GM18867 (cell line): ENCODE results near the gene SERPINB2.
A peak's percentile ranks its signal among the peaks of the same experiment; 100 is the strongest.

Source experiments
- ATAC-seq: cut with Tn5 transposase; IDR thresholded peaks from one replicate; pipeline ENCODE4 v1.9.1; 2021; ENCODE audit warnings: mild to moderate bottlenecking, moderate library complexity; ENCODE audit not compliant: unreplicated experiment

SERPINB2 gene, protein sequence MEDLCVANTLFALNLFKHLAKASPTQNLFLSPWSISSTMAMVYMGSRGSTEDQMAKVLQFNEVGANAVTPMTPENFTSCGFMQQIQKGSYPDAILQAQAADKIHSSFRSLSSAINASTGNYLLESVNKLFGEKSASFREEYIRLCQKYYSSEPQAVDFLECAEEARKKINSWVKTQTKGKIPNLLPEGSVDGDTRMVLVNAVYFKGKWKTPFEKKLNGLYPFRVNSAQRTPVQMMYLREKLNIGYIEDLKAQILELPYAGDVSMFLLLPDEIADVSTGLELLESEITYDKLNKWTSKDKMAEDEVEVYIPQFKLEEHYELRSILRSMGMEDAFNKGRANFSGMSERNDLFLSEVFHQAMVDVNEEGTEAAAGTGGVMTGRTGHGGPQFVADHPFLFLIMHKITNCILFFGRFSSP

DNA sequence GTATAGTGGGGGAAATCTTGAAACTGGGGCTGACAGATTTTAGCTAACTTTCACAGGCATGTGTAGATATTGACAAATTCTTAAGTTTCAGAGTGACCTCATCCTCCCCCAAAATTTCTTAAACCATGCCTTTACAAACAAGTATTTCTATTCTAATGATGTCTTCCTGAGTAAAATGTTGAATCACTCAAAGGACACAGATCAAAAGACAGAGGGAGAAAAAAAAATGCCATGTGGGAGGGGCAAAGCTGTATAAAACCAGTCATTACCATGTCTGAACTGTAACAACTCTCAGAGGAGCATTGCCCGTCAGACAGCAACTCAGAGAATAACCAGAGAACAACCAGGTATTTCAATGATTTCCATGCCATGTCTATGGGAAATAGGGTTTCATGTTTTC, at the start of gene SERPINB2:
TSS of gene SERPINB2 (plus strand) at position 282 of the 400 bp plus-strand sequence. CDS start 3,740 bp downstream, outside the sequence.
- ATAC-seq: no peak

DNA sequence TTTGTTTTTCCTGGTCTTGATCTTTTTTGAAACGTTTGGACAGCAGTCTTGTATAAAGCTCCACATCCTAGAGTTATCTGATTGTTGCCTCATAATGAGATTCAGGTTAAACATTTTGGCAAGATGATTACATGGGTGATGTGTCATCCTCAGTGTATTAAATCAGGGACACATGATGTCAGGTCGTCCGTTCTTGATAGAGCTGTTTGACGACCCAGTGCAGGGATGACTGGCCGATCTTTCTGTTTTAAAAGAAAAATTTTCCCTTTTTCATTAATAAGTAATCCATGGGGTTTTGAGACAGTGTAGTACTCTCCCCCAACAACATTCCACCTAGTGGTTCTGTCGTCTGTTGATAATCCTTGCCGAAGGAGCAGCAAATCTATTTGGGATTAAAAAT, 44.5 kb upstream of the SERPINB2 start:
- ATAC-seq: no peak

DNA sequence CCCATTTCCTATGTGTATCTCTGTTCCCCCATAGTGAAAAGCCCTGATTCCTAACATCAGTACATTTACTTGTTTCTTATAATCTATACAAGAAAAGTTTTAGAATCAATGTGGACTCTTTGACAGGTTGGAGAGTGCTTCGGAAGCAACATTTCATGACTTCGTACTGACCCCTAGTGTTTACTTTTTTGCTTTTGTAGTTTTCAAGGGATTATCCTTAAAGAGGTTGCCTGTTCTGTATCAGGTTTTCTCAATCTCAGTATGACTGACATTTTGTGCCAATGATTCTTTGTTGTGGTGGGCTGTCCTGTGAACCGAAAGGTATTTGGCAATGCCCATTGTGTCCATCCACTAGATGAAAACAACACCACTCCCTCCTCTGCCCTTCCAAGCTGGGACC, 43.3 kb upstream of the SERPINB2 start:
- peak; percentile 54 for ATAC-seq

DNA sequence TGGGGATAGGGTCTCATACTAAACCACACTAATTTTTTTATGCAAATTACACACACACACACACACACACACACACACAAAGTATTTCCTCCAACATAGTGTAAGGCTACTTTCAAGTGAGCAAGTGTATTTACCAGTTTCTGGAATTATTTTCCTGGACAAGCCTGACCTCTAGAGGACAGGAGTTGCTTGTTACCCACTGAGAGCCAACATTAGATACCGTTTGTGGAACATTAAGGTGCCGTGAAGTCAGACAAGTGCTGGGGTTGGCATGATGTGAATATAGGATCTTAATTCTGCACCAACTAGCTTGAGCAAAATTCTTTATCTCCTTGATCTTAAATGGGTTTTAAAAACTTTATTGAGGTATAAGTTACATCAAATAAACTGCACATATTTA, 39.3 kb upstream of the SERPINB2 start:
- ATAC-seq: peak; percentile 64

DNA sequence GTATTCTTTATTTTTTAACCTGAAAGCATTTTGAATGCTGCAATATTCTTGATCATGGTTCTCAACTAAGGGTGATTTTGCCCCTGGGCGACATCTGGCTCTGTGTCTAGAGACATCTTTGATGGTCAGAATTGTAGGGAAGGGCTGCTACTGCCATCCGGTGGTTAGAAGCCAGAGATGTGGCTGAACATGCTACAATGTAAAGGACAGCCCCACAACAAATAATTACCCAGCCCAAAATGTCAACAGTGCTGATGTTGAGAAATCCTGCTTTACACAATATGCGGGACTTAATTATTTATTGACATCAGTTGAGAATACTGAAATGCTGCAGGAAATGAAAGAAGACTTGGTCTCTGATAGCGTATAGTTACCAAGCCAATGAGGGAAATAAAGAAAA, 37.5 kb upstream of the SERPINB2 start:
- ATAC-seq: peak; percentile 73

DNA sequence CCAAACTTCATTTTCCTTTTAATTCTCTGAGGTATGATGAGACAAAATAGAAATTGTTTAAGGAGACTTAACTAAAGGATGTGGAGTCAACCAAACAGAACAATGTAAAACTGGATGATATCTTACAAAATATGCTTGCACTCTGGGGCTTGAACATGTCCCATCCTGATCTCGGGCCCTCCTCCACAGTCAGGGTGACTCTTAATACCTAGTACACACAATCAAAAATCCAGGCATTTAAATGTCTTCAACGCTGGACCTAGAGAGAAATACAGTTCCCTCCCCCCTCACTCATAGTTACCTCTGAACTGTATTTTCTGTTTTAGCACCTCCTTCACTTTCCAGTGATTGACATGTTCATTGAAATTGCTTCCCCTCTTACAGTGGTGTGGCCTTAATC, 36.9 kb upstream of the SERPINB2 start:
- no peak for ATAC-seq

DNA sequence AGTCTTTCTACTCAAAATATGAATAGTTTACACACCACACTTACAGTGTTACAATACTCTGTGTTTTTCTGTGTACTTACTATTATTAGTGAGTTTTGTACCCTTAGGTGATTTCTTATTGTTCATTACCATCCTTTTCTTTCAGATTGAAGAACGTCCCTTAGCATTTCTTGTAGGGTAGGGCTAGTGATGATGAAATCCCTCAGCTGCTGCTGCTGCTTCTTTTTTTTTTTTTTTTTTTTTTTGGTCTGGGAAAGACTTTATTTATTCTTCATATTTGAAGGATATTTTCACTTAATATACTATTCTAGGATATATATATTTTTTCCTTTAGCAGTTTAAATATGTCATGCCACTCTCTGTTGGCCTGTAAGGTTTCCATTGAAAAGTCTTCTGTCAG, 29.0 kb upstream of the SERPINB2 start:
- ATAC-seq: no peak

DNA sequence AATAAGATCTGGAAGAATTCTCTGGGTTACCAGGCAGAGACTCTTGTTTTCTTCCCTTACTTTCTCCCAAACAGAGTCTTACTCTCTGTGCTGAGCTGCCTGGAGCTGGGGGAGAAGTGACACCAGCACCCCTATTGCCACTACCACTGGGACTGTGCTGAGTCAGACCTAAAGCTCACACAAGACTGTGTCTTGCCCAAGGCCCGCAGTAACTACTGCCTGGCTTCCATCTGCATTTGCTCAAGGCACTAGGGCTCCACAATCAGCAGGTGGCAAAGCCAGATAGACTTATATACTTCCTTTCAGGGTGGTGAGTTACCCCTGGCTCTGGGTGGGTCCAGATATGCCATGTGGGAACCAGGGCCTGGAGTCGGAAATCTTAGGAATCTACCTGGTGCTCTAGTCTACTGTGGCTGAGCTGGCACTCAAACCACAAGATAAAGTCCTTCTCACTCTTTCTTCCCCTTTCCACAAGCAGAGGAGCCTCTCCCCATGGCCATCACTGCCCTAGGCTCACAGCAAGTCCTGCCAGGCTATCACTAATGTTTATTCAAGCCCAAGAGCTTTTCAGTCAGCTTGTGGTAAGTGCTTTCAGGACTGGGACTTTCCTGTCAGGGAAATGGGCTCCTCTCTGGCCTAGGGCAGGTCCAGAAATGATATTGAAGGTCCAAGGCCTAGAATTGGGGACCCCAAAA, 27.6 kb upstream of the SERPINB2 start:
- no peak for ATAC-seq

DNA sequence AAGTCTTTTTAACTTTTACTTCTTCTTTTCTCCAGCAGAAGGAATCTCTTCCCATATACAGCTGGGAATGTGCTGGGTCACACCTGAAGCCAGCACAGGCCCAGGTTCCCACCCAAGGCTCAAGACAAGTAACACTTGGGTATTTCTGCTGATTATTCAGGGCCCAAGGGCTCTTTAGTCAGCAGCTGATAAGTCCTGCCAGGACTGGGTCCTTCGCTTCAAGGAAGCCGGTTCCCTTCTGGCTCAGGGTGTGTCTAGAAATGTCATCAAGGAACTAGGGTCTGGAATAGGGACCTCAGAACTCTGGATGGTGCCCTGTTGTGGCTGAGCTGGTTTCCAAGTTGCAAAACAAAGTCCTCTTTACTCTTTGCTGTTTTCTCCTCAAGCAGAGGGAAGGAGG, 27.0 kb upstream of the SERPINB2 start:
- ATAC-seq: no peak

DNA sequence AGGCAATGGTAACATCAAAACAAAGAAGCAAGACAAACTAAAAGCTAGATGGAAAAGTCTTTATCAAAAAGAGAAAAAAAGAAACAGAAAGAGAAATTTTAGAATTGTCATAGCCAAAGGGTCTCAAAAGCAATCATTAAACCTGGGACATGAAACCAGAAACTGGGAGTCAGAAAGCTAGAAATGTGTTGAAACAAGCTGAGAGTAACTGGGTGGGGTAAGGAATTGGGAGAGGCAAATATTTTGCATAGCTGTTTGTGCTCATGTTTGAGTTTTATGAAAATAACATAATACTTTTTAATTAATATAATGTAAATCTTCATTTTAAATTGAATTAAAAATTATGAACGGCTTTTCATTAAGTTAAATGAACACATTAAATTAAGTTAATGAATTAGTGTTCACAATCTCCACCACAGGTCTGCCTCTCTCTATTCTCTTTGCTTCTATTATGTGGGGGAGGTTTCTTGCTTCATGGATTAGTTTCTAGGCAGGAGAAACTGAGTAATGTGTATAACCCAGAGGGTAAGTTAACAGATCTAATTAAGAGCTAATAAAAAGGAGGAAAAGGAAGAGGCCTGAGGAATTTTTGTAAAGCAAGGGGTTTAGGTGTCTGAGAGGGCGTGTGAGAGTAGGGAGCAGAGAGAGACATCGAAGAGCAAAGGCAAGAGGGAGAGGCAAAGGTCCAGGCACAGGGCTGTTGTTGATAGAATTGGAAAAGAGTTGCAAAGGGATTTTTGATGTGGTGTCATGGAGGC, 20.0 kb upstream of the SERPINB2 start:
- no peak for ATAC-seq

DNA sequence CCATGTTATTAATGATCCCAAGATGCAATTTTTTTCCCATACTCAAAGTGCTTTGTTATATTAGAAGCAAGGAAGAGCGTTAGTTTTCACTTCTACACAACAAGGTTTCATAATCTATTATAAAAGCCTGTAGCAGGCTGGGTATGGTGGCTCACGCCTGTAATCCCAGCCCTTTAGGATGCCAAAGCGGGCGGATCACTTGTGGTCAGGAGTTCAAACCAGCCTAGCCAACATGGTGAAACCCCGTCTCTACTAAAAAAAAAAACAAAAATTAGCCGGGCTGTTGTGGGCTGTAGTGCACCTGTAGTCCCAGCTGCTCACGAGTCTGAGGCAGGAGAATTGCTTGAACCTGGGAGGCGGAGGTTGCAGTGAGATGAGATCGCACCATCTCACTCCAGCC, 19.0 kb upstream of the SERPINB2 start:
- no peak for ATAC-seq

DNA sequence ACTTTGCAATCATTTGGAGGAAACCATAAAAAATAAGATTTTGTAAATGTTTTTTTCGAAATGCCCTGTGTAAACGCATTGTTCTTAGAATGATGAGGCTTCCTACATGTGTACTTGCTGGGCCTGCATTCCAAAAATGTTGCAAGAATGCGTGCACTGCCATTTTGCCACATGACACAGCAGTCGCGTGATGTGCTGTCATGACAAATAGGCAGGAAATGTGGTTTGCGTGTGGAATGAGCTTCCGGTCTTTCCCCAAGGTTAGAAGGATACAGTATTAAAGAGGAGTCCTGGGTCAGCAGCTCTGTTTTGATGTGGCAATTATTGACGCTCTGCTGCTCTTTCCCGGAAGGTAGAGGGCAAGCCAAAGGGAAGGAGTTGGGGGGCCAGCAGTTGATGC, 18.1 kb upstream of the SERPINB2 start:
- ATAC-seq: no peak

DNA sequence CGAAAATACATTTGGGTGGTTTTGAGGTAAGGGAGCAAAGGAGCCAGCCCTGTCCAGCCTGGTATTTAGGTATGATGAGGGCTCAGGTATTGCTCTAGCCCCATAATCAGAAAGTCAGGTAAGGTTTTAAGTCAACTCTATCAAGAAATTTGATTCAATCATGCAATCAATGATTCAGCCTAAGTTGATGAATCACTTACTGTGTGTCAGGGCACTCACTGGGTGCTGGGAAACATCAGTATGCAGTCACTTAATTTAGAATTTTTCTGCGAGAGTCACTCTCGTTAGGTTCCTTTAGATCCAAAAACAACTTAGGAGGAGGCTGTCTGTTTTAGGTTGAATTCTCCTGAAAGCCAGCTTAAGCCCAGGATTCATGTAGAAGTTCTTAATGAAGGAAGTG, 17.7 kb upstream of the SERPINB2 start:
- ATAC-seq: no peak

DNA sequence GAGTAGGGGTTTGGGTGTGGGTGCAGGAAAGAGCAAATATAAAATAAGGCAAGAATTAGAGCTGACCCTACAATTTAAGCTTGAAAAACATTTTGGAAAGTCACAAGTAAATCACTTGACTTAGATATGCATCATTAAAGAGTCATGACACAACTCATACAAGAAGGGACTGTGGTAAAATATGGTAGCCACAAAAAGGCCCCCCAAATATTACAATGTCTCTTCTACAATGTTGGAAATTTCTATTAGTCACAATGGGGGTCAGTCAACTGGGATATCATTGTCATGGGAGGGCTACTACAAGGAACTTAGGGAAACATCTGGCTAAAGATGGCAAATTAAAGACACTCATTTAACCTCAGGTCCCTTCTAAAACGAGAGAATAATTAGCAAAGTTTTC, 15.7 kb upstream of the SERPINB2 start:
- ATAC-seq: no peak

DNA sequence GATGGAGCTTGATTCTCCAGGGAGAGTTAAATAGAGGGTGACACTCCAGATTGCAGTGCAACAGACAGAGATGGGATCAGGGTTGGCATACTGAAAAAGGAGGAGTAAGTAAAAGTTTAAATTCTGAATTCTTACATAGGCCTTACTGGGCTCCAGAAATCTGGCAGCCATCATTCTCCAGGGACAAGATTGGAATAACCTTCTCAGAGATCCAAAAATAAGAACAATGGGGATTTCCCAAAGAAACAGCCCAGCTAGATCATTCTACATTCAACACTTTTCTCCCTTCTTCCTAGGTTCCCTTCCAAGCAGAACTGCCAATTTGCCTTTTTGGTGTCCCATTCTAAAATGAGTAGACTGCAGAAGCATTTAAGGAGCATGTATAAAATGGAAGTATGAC, 14.9 kb upstream of the SERPINB2 start:
- ATAC-seq: no peak

DNA sequence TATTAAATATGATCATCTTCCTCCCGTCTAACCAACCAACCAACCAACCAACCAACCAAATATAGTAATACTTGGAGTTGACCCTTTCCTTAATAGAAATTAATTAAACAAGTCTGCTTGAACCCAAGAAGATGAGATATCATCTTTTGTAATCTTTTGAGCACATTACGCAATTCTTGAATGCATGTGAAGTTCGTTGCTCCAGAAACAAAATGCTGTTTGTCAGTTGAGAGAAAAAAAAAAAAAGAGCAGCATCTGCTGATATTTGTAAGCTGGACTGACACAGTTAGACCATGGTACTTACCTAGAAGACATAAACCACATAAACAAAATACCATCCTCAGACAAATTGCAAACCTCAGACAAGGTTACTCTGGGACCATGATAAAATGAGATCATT, 9.2 kb upstream of the SERPINB2 start:
- ATAC-seq: no peak

DNA sequence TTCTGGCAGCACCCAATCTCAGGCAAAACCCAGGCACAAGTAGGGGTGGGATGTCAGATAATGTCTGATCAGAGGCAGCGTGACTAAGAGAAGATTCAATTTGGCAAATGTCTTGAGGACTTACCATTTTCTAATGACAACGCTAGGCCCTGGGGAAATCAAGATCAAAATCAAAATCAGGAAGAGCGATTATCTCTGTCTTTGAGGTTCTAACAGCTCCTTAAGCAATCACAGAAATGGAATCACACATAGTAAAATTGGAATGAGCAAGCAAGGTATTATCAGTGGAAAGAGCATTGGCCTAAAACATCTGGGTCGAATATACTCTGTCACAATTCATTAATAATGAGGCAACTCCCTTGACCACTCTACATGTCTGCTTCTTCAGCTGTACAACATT, 8.6 kb upstream of the SERPINB2 start:
- ATAC-seq: no peak

DNA sequence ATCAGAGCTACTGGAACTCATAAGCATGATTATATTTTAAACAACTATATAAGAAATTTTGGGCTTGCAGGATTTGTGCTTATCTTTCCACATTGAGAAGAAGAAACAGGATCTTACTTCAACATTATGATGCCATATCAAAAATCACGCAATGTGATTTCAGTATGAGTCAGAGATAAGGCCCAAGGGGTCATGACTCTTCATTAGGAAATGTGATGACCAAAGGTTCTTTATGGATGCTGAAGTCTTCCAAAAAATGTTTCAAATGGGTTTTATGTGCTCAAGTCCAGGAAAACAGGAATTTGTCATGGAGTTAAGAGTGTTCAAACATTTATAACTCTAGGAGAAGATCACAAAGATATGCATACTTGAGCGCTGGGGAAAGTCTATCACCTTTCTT, 7.8 kb upstream of the SERPINB2 start:
- ATAC-seq: no peak

DNA sequence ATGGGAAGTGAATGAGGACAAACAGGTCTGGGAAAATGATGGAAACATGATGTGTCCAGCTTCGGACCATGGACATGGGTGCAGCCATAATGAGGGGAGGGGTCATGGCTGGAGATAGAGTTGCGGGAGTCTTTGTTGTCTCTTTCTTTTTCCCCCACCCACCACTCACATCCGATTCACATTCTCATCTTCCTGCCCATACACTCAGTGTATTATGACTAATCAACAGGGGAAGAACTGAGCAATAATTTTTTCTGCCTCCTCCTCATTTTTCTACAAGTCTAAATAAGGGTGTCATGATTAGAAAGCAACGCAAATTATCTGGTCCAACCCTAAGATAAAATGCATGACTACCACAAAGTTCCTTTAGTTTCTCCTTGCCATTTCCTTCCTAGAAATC, 5.7 kb upstream of the SERPINB2 start:
- no peak for ATAC-seq

DNA sequence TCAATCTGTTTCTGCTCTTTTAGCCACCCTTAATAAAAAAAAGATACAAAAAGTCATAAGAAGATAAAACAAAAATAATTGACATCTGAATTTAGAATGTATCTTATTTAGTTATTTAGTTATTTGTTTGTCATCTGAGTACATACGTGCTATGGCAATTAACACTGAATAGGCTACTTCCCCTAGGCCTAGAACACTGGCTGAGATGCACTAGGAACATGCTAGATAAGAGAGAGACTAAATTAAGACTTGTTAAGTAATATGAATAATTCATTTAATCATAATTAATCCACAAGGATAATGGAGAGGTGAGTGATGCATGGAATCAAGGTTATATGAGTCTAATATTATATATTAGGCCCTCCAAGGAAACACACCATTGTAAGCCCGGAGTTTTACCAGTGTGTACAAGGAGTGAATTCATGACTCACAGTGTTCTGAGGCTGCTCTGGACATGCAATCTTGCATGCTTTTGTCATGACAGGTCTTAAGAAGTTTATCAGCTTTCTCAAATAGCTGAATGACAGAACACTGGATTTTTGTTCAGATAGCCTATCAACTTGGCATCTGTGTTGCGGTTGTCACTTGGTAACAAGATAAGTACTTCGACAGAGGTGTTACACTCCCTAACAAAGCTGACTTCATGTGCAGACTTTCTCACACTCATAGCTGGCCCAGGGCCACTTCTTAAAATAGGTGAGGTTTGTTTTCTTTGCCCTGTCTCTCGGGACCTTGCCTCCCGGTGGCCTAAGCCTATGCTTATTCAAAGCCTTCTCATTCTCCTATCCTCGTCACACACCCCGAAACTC, 5.0 kb upstream of the SERPINB2 start:
- ATAC-seq: peak; percentile 90

DNA sequence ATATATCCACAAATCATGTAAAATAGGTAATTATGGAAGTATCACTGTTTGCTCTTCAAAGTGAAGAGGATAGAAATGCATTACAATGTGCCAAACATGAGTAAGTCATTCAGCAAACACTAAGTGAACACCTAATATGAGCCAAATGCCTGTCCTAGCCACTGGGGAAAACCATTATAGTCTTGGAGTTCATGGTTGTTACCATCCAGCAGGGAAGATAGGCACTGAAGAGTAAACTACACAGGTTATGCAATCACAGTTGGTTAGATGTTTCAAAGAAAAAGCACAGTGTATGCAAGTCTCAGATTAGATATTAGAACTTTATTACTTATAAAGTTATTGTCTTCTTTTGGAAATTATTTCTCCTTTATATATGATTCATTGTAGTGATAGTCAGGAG, 3.9 kb upstream of the SERPINB2 start:
- ATAC-seq: no peak
